Measurements from ENCODE around the gene HABP2.

The HABP2 gene

GRCh38 chr10:113600569-113600968 lies 47.7 kb downstream of the HABP2 start:
- TF ChIP-seq NFRKB (IDR thresholded peaks at IDR 0.05) (no peak), SUZ12 (IDR thresholded peaks at IDR 0.05) (no peak), PKNOX1 (IDR thresholded peaks at IDR 0.05) (no peak), CTBP1 (IDR thresholded peaks at IDR 0.05; ENCODE audit: borderline replicate concordance) (no peak), FOXA1 (IDR thresholded peaks at IDR 0.05) (no peak), SP1 (IDR thresholded peaks at IDR 0.05) (no peak), BHLHE40 (IDR thresholded peaks at IDR 0.05; ENCODE audit: borderline replicate concordance) (no peak), ARNT (IDR thresholded peaks at IDR 0.05) (no peak), FOXK2 (IDR thresholded peaks at IDR 0.05) (no peak), L3MBTL2 (conservative IDR thresholded peaks at IDR 0.05) (no peak), FOXM1 (IDR thresholded peaks at IDR 0.05; ENCODE audit: borderline replicate concordance) (no peak)
- DNase-seq (ENCODE audit: extremely low spot score), result no peak
- CTCF ChIA-PET, result no interaction called here
- POLR2A ChIA-PET, result no interaction called here

- TF ChIP-seq LEF1 (IDR thresholded peaks at IDR 0.05; ENCODE audit: borderline replicate concordance), result no peak
- TF ChIP-seq BHLHE40 (IDR thresholded peaks at IDR 0.05; ENCODE audit: borderline replicate concordance), result no peak
- no peak for TF ChIP-seq FOXM1 (IDR thresholded peaks at IDR 0.05; ENCODE audit: borderline replicate concordance)
- no peak for TF ChIP-seq PKNOX1 (IDR thresholded peaks at IDR 0.05)
- TF ChIP-seq FOXA1 (IDR thresholded peaks at IDR 0.05), result no peak
- no peak for TF ChIP-seq HDGF (IDR thresholded peaks at IDR 0.05; ENCODE audit: borderline replicate concordance)
- TF ChIP-seq FOXK2 (IDR thresholded peaks at IDR 0.05), result no peak
- no peak for TF ChIP-seq TARDBP (IDR thresholded peaks at IDR 0.05)
- no peak for TF ChIP-seq NFRKB (IDR thresholded peaks at IDR 0.05)
- no peak for TF ChIP-seq ARNT (IDR thresholded peaks at IDR 0.05)
- TF ChIP-seq L3MBTL2 (conservative IDR thresholded peaks at IDR 0.05), result no peak
- no peak for TF ChIP-seq SP1 (IDR thresholded peaks at IDR 0.05)
These were observed 50.4 kb downstream of the HABP2 start for GRCh38 chr10:113603057-113603777.

GRCh38 chr10:113604572-113604971 lies 51.7 kb downstream of the HABP2 start:
- ChIA-PET POLR2A (no interaction called here), CTCF (no interaction called here)
- TF ChIP-seq PKNOX1 (IDR thresholded peaks at IDR 0.05), result no peak
- no peak for TF ChIP-seq FOXA1 (IDR thresholded peaks at IDR 0.05)
- no peak for TF ChIP-seq BHLHE40 (IDR thresholded peaks at IDR 0.05; ENCODE audit: borderline replicate concordance)
- no peak for TF ChIP-seq NFRKB (IDR thresholded peaks at IDR 0.05)
- TF ChIP-seq SUZ12 (IDR thresholded peaks at IDR 0.05), result no peak
- no peak for TF ChIP-seq SP1 (IDR thresholded peaks at IDR 0.05)
- no peak for TF ChIP-seq ELF4 (IDR thresholded peaks at IDR 0.05)
- no peak for TF ChIP-seq ARNT (IDR thresholded peaks at IDR 0.05)
- TF ChIP-seq ZNF384 (IDR thresholded peaks at IDR 0.05), result no peak
- TF ChIP-seq L3MBTL2 (conservative IDR thresholded peaks at IDR 0.05), result no peak
- TF ChIP-seq CTBP1 (IDR thresholded peaks at IDR 0.05; ENCODE audit: borderline replicate concordance), result no peak
- no peak for TF ChIP-seq FOXK2 (IDR thresholded peaks at IDR 0.05)
- no peak for TF ChIP-seq LEF1 (IDR thresholded peaks at IDR 0.05; ENCODE audit: borderline replicate concordance)
- TF ChIP-seq TARDBP (IDR thresholded peaks at IDR 0.05), result no peak
- TF ChIP-seq HDGF (IDR thresholded peaks at IDR 0.05; ENCODE audit: borderline replicate concordance), result no peak
- no peak for TF ChIP-seq FOXM1 (IDR thresholded peaks at IDR 0.05; ENCODE audit: borderline replicate concordance)
- no peak for DNase-seq (ENCODE audit: extremely low spot score)

More at GRCh38 chr10:113603057-113603777, 50.4 kb downstream of the HABP2 start:
- CTCF ChIA-PET, result no interaction called here
- DNase-seq (ENCODE audit: extremely low spot score), result no peak
- POLR2A ChIA-PET, result no interaction called here

- TF ChIP-seq FOXA1 (IDR thresholded peaks at IDR 0.05) (no peak), BHLHE40 (IDR thresholded peaks at IDR 0.05; ENCODE audit: borderline replicate concordance) (no peak), ELF4 (IDR thresholded peaks at IDR 0.05) (no peak), L3MBTL2 (conservative IDR thresholded peaks at IDR 0.05) (no peak), LEF1 (IDR thresholded peaks at IDR 0.05; ENCODE audit: borderline replicate concordance) (no peak), FOXK2 (IDR thresholded peaks at IDR 0.05) (no peak)
- CTCF ChIA-PET, result no interaction called here
These were observed 52.6 kb downstream of the HABP2 start for GRCh38 chr10:113605268-113605978.

GRCh38 chr10:113609704-113610108 lies 56.9 kb downstream of the HABP2 start:
- POLR2A ChIA-PET, result no interaction called here
- no peak for DNase-seq (ENCODE audit: extremely low spot score)

More at GRCh38 chr10:113605268-113605978, 52.6 kb downstream of the HABP2 start:
- no peak for DNase-seq (ENCODE audit: extremely low spot score)
- POLR2A ChIA-PET, result no interaction called here

More at GRCh38 chr10:113609704-113610108, 56.9 kb downstream of the HABP2 start:
- TF ChIP-seq TARDBP (IDR thresholded peaks at IDR 0.05), result no peak
- CTCF ChIA-PET, result no interaction called here
